ENCODE results near the gene TOMM22. TPM values are rescaled to one million over a fixed set of nuclear protein-coding genes. Genes with fewer than 3 reads are reported as not detected.

The TOMM22 gene
- total and polyA plus RNA-seq, 2 experiments from 2014 or later, result 84.0 to 131 TPM

GRCh38 chr22:38733724-38734381 lies 52.1 kb downstream of the TOMM22 start (continued):
- TF ChIP-seq ZNF462 (CRISPR knock-in tag; IDR thresholded peaks at IDR 0.05), result no peak

GRCh38 chr22:38734421-38735100 lies 52.8 kb downstream of the TOMM22 start:
- no peak for ATAC-seq
- H3K4me3 ChIP-seq, result no peak overlapping the region
- H3K9me2 ChIP-seq (ENCODE audit: insufficient read depth), result no peaks in the 10 kb centered on the region
- no peaks in the 10 kb centered on the region for H3K79me2 ChIP-seq (replicated peaks; ENCODE audit: insufficient read depth)
- H3K36me3 Mint-ChIP-seq (ENCODE audit: low read depth), result peaks cover 48% of the 10 kb centered on the region
- no peak overlapping the region for H3K27ac ChIP-seq (ENCODE audit: low read depth)
- 0 out of 2 replicates have a peak, but pooled peaks cover 4% of the 10 kb centered on the region for H3F3A ChIP-seq (replicated peaks; ENCODE audit: low read depth)
- no peak overlapping the region for H3K4me3 Mint-ChIP-seq
- peaks cover 26% of the 10 kb centered on the region for H3K27me3 Mint-ChIP-seq (ENCODE audit: insufficient read depth, low read depth, poor library complexity)
- peaks cover 11% of the 10 kb centered on the region; the same call in 1 of the 2 replicates for H4K20me1 ChIP-seq (replicated peaks; ENCODE audit: insufficient read depth)
- H2AFZ ChIP-seq, result no peak overlapping the region
- H3K4me2 ChIP-seq, result no peak overlapping the region
- peaks cover 6% of the 10 kb centered on the region; the same call in 2 of the 3 replicates for H3K4me1 Mint-ChIP-seq
- H3K4me1 ChIP-seq (ENCODE audit: insufficient read depth), result no peaks in the 10 kb centered on the region
- no peaks in the 10 kb centered on the region for H3K9me3 Mint-ChIP-seq
- peak overlapping the region; percentile 13; the same call in 1 of the 2 replicates for H3K27ac Mint-ChIP-seq
- TF ChIP-seq CTCF (conservative IDR thresholded peaks at IDR 0.05; ENCODE audit: low read depth in 2 of 2) (no peak), POLR2AphosphoS5 (IDR thresholded peaks at IDR 0.05; ENCODE audit: low read depth) (no peak), EZH2phosphoT487 (IDR thresholded peaks at IDR 0.05; ENCODE audit: unreplicated experiment) (no peak), ZNF462 (CRISPR knock-in tag; IDR thresholded peaks at IDR 0.05) (no peak), EZH2 (IDR thresholded peaks at IDR 0.05; ENCODE audit: low read depth, unreplicated experiment) (no peak)
- H3K27me3 ChIP-seq (ENCODE audit: insufficient read depth), result no peaks in the 10 kb centered on the region
- H3K36me3 ChIP-seq (ENCODE audit: insufficient read depth), result peaks cover 6% of the 10 kb centered on the region; the same call in 1 of the 2 replicates
- no peak for DNase-seq (ENCODE audit: low spot score)

Data from GM23338 (cell line).